HUES6 (cell line): ENCODE data around the gene BRSK2.

Experiments
- H3K27ac ChIP-seq: 2 replicates; pipeline ENCODE4 v1.7.0; 2013; ENCODE audit warnings: low read depth, mild to moderate bottlenecking, low read length, inconsistent platforms
- H3K27me3 ChIP-seq: 2 replicates; pipeline ENCODE4 v1.6.1; 2013; ENCODE audit warnings: low read length; ENCODE audit not compliant: control insufficient read depth, insufficient read depth
- H3K36me3 ChIP-seq: 2 replicates; pipeline ENCODE4 v1.6.1; 2013; ENCODE audit warnings: low read length; ENCODE audit not compliant: control insufficient read depth, insufficient read depth
- H3K4me1 ChIP-seq: 2 replicates; pipeline ENCODE4 v1.6.1; 2013; ENCODE audit warnings: low read length; ENCODE audit not compliant: control insufficient read depth, insufficient read depth
- H3K4me3 ChIP-seq: 2 replicates; pipeline ENCODE4 v1.5.1; 2013; ENCODE audit warnings: low read depth, low read length
- H3K9ac ChIP-seq: one replicate; pipeline ENCODE4 v1.6.1; 2013; ENCODE audit warnings: mild to moderate bottlenecking, low read length
- H3K9me3 ChIP-seq: 2 replicates; pipeline ENCODE4 v1.6.1; 2013; ENCODE audit warnings: low read depth, low read length; ENCODE audit not compliant: control insufficient read depth, insufficient read depth

BRSK2 gene

DNA sequence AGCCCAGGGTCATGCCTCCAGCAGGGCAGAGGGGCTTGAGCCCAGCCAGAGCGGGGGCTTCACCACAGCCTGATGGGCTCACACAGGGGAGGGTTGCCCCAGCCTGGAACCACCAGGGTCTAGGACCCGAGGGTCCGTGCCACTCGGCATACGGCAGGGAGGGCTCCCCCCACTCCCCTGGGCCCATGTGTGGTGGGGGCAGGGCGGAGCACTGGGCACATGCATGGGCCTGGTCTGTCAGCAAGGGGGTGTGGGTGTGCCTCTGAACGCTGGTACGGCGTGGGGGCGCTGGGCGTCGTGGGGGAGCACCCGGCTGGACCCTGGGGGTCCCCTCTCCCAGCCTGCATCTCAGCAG is 67.6 kb downstream of the BRSK2 start:
- H3K9me3 ChIP-seq = no peaks in the 10 kb centered on the region
- no peak overlapping the region for H3K9ac ChIP-seq
- peaks cover 12% of the 10 kb centered on the region for H3K4me1 ChIP-seq
- H3K27ac ChIP-seq = no peak overlapping the region
- peaks cover 8% of the 10 kb centered on the region; the same call in 1 of the 2 replicates for H3K36me3 ChIP-seq
- no peaks in the 10 kb centered on the region for H3K27me3 ChIP-seq
- no peak overlapping the region for H3K4me3 ChIP-seq

- Histone ChIP-seq H3K36me3 (peaks cover 2% of the 10 kb centered on the region; the same call in 1 of the 2 replicates), H3K9ac (no peak overlapping the region), H3K4me1 (peaks cover 12% of the 10 kb centered on the region), H3K4me3 (no peak overlapping the region), H3K27ac (no peak overlapping the region), H3K9me3 (no peaks in the 10 kb centered on the region), H3K27me3 (no peaks in the 10 kb centered on the region)
Observed at GRCh38 chr11:1457856-1458255, 68.1 kb downstream of the BRSK2 start.

DNA sequence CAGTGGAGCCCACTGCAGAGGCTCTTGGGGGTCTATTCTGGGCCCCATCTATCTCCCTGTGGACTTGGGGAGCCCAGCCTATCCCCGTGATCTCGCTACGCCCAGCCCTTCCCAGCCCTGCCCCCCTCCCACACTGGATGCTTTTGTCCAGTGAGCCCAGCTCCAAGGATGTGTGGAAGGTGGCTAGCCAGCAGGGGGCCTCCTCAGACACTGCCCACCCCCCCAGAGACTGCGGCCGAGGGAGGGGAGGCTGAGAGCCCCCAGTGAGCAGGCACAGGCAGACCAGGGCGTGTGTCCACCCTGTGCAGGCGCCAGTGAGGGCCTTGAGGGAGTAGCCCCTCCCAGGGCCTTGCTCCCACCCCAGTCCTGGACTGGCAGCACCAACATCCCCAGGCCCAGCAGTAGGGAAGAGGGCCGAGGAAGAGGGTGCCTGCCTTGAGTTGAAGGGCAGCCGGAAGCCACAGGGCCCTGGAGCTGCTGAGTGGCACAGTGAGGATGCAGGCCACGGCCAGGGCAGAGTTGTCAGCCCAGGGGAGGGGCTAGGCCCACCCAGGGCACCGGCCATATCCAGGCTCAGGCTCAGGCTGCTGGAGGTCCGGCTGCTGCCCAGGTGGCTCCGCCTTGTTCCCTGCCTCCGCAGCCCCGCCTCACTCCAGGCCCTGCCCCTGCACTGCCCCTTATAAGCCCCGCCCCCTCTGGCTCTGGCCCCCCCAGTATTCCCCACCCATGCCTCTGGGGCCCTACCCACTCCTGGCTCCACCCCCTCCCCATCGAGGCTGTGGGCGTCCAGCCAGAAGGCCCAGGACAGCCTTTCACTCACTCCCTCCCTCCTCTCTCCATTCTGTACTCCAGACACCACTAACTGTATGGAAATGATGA is 68.8 kb downstream of the BRSK2 start:
- peaks cover 9% of the 10 kb centered on the region for H3K4me1 ChIP-seq
- H3K9ac ChIP-seq = no peak overlapping the region
- H3K4me3 ChIP-seq = no peak overlapping the region
- no peaks in the 10 kb centered on the region for H3K27me3 ChIP-seq
- no peaks in the 10 kb centered on the region; the same call in 1 of the 2 replicates for H3K36me3 ChIP-seq
- no peaks in the 10 kb centered on the region for H3K9me3 ChIP-seq
- H3K27ac ChIP-seq = no peak overlapping the region

- no peaks in the 10 kb centered on the region; the same call in 1 of the 2 replicates for H3K36me3 ChIP-seq
- no peaks in the 10 kb centered on the region for H3K9me3 ChIP-seq
Observed at GRCh38 chr11:1459219-1459575, 69.5 kb downstream of the BRSK2 start.

GRCh38 chr11:1459764-1460395 is 70.1 kb downstream of the BRSK2 start:
- no peak overlapping the region for H3K4me3 ChIP-seq
- no peaks in the 10 kb centered on the region; the same call in 1 of the 2 replicates for H3K36me3 ChIP-seq
- H3K27ac ChIP-seq = no peak overlapping the region
- H3K4me1 ChIP-seq = peaks cover 6% of the 10 kb centered on the region
- H3K27me3 ChIP-seq = no peaks in the 10 kb centered on the region
- no peak overlapping the region for H3K9ac ChIP-seq
- H3K9me3 ChIP-seq = no peaks in the 10 kb centered on the region

More at GRCh38 chr11:1459219-1459575, 69.5 kb downstream of the BRSK2 start:
- Histone ChIP-seq H3K4me3 (no peak overlapping the region), H3K4me1 (peaks cover 6% of the 10 kb centered on the region), H3K27ac (no peak overlapping the region), H3K9ac (no peak overlapping the region), H3K27me3 (no peaks in the 10 kb centered on the region)

GRCh38 chr11:1460396-1460985 is 70.8 kb downstream of the BRSK2 start:
- Histone ChIP-seq H3K27me3 (no peaks in the 10 kb centered on the region), H3K9me3 (no peaks in the 10 kb centered on the region), H3K4me1 (peaks cover 6% of the 10 kb centered on the region), H3K27ac (no peak overlapping the region), H3K9ac (no peak overlapping the region), H3K4me3 (no peak overlapping the region), H3K36me3 (no peaks in the 10 kb centered on the region; the same call in 1 of the 2 replicates)

GRCh38 chr11:1460986-1461825 is 71.5 kb downstream of the BRSK2 start:
- Histone ChIP-seq H3K36me3 (no peaks in the 10 kb centered on the region; the same call in 1 of the 2 replicates), H3K9me3 (no peaks in the 10 kb centered on the region), H3K4me3 (no peak overlapping the region), H3K9ac (no peak overlapping the region), H3K27ac (no peak overlapping the region), H3K27me3 (no peaks in the 10 kb centered on the region), H3K4me1 (peaks cover 6% of the 10 kb centered on the region)

GRCh38 chr11:1461826-1462697 is 72.3 kb downstream of the BRSK2 start:
- Histone ChIP-seq H3K4me1 (peaks cover 6% of the 10 kb centered on the region), H3K27me3 (no peaks in the 10 kb centered on the region), H3K36me3 (no peaks in the 10 kb centered on the region; the same call in 1 of the 2 replicates), H3K9me3 (no peaks in the 10 kb centered on the region), H3K27ac (no peak overlapping the region), H3K4me3 (no peak overlapping the region), H3K9ac (no peak overlapping the region)

- Histone ChIP-seq H3K27ac (no peak overlapping the region), H3K4me1 (peaks cover 6% of the 10 kb centered on the region), H3K27me3 (no peaks in the 10 kb centered on the region), H3K9me3 (no peaks in the 10 kb centered on the region), H3K36me3 (no peaks in the 10 kb centered on the region; the same call in 1 of the 2 replicates), H3K9ac (no peak overlapping the region), H3K4me3 (no peak overlapping the region)
Observed at GRCh38 chr11:1462698-1462975, 72.9 kb downstream of the BRSK2 start.

GRCh38 chr11:1463056-1463455 is 73.3 kb downstream of the BRSK2 start:
- H3K9ac ChIP-seq = no peak overlapping the region
- H3K4me3 ChIP-seq = no peak overlapping the region
- no peaks in the 10 kb centered on the region for H3K9me3 ChIP-seq
- peaks cover 6% of the 10 kb centered on the region for H3K4me1 ChIP-seq
- no peaks in the 10 kb centered on the region; the same call in 1 of the 2 replicates for H3K36me3 ChIP-seq
- H3K27me3 ChIP-seq = no peaks in the 10 kb centered on the region
- H3K27ac ChIP-seq = no peak overlapping the region
